LNCaP clone FGC (cell line): ENCODE measurements around the gene CFAP54.

Source experiments
- DNase-seq: peaks from one replicate; pipeline ENCODE4 v3.0.0-alpha.2; 2011; ENCODE audit warnings: low read depth
- H3K4me3 ChIP-seq: 2 replicates; pipeline ENCODE4 v1.5.1; 2011; ENCODE audit warnings: mild to moderate bottlenecking, low read depth, low read length, control low read depth
- TF ChIP-seq, protein P1 (sequence below): IDR thresholded peaks from 2 replicates; pipeline ENCODE4 v1.5.1; 2012; ENCODE audit warnings: mild to moderate bottlenecking; ENCODE audit not compliant: control insufficient read depth, insufficient read depth; ENCODE audit errors: extremely low read depth

CFAP54 gene

GRCh38 chr12:96606644-96607043, 117.3 kb downstream of the CFAP54 start:
- TF ChIP-seq, protein P1, sequence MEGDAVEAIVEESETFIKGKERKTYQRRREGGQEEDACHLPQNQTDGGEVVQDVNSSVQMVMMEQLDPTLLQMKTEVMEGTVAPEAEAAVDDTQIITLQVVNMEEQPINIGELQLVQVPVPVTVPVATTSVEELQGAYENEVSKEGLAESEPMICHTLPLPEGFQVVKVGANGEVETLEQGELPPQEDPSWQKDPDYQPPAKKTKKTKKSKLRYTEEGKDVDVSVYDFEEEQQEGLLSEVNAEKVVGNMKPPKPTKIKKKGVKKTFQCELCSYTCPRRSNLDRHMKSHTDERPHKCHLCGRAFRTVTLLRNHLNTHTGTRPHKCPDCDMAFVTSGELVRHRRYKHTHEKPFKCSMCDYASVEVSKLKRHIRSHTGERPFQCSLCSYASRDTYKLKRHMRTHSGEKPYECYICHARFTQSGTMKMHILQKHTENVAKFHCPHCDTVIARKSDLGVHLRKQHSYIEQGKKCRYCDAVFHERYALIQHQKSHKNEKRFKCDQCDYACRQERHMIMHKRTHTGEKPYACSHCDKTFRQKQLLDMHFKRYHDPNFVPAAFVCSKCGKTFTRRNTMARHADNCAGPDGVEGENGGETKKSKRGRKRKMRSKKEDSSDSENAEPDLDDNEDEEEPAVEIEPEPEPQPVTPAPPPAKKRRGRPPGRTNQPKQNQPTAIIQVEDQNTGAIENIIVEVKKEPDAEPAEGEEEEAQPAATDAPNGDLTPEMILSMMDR, result no peak
- DNase-seq, result no peak
- no peak overlapping the region for H3K4me3 ChIP-seq

DNA sequence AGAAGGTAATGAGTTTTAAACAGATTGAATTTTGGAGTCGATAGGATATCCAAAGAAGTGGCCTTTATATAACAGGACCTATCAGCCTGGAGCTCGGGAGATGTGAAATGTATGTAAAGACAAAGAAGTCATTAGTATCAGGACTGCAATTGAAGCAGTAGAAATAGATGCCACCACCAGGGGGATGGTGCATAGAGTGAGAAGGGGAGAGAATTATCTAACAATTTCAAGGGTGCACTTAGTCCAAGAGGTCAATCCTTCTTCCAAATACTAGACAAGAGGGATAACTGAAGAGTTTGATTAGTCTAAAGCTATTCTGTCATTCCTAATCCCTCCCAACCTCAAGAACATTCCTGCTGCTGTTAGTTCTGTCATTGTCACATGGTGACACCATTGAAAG, 127.8 kb downstream of the CFAP54 start:
- TF ChIP-seq, protein P1, result no peak
- DNase-seq, result no peak
- H3K4me3 ChIP-seq, result no peak overlapping the region

DNA sequence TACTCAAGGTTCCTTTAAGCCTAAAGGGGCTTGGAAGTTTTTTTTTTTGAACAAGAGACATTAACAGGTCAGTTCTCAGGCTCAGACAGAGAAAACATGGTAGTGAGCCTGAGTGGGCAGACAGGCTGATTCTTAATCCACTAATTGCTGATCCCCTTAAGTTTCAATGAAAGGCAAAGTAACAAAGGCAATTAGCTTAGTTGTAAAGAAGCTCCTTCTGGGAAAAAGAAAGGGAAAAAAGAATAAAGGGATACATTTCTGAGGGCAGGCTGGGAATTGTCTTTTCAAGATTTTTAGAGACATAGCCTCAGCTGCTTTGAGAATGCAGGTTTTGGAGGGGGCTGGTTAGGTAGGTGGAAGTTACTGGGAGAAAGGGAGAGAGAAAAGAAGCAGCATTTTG, 133.8 kb downstream of the CFAP54 start:
- TF ChIP-seq, protein P1, result no peak
- H3K4me3 ChIP-seq, result no peak overlapping the region
- DNase-seq, result no peak

GRCh38 chr12:96623656-96624217, 134.4 kb downstream of the CFAP54 start:
- H3K4me3 ChIP-seq, result no peak overlapping the region
- DNase-seq, result no peak
- TF ChIP-seq, protein P1, result no peak

DNA sequence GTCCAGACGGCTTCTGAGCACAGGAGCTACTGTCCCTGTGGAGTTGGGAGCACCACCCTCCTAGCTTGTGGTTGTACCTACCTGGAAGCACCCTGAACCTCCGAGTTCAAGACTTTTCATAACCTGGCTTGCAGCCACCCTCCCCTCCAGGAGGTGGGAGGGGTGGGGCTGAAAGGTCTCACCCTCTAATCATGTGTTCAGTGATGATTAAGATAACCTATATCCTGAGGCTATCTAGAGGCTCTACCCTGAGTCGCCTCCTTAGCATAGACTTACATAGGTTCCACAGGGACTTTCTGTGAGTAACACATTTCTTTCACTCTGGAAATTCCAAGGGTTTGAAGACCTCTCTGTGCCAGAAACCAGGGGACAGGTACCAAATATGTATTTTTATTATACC, 146.5 kb downstream of the CFAP54 start:
- TF ChIP-seq, protein P1, result no peak

DNA sequence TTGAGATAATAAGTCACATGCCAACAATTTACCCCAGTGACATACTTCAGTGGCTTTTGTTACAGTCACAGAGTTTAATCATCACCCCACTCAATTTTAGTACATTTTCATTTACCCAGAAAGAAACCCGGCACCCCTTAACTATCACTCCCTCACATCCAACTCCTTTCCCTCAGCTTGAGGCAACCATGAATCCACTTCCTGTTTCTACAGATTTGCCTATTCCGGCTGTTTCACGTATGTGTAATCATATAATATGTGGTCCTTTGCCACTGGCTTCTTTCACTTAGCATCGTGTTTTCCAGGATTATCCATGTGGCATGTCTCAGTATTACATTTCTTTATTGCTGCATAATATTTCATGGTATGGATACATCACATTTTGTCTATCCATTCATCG, 147.5 kb downstream of the CFAP54 start:
- TF ChIP-seq, protein P1, result no peak
- no peak overlapping the region for H3K4me3 ChIP-seq
- no peak for DNase-seq

More for the DNA sequence above, 146.5 kb downstream of the CFAP54 start:
- no peak overlapping the region for H3K4me3 ChIP-seq
- DNase-seq, result no peak

GRCh38 chr12:96648923-96649322, 159.5 kb downstream of the CFAP54 start:
- TF ChIP-seq, protein P1, result no peak
- no peak overlapping the region for H3K4me3 ChIP-seq
- DNase-seq, result no peak
